ENCODE data around the gene CEP104. TPM values are rescaled to one million over a fixed set of nuclear protein-coding genes. Genes with fewer than 3 reads are reported as not detected.

Gene CEP104
- total and polyA plus RNA-seq, 8 donors, result 32.5 to 49.5 (median 35.3) TPM

DNA sequence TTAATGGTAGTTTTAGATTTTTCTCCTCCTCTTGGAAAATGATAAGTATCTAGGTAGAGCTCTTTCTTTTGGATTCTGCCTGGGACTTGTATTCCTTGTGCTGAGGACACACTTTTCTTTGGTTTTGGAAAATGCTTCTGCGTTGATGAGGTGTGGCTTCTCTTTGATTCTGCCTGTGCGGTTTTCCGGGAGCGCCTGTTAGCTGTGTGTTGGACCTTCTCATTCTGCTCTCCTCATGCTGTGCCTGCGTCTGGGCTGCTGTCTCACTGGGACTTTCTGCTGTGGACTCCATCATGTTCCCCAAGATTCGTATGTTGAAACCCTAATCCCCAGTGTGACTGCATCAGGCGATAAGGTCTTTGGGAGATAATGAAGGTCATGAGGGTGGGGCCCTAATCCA is 22.1 kb upstream of the CEP104 start:
- H3K27me3 ChIP-seq, result no peaks in the 10 kb centered on the region
- no peak overlapping the region for H3K27ac ChIP-seq
- TF ChIP-seq, protein P1, sequence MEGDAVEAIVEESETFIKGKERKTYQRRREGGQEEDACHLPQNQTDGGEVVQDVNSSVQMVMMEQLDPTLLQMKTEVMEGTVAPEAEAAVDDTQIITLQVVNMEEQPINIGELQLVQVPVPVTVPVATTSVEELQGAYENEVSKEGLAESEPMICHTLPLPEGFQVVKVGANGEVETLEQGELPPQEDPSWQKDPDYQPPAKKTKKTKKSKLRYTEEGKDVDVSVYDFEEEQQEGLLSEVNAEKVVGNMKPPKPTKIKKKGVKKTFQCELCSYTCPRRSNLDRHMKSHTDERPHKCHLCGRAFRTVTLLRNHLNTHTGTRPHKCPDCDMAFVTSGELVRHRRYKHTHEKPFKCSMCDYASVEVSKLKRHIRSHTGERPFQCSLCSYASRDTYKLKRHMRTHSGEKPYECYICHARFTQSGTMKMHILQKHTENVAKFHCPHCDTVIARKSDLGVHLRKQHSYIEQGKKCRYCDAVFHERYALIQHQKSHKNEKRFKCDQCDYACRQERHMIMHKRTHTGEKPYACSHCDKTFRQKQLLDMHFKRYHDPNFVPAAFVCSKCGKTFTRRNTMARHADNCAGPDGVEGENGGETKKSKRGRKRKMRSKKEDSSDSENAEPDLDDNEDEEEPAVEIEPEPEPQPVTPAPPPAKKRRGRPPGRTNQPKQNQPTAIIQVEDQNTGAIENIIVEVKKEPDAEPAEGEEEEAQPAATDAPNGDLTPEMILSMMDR (IDR thresholded peaks at IDR 0.05), result no peak
- peaks cover 0 to 16% of the 10 kb centered on the region in 2 donors for H3K9me3 ChIP-seq
- H3K36me3 ChIP-seq, result peaks cover 0 to 72% of the 10 kb centered on the region in 2 donors
- H3K4me1 ChIP-seq, result no peaks in the 10 kb centered on the region
- ATAC-seq, result no peak
- H3K4me3 ChIP-seq, result no peak overlapping the region
- peak in 1 of 4 donors; percentile 7 for DNase-seq
- intact Hi-C loops (cut with DNase I), result no loop called here

- Histone ChIP-seq H3K4me1 (no peaks in the 10 kb centered on the region), H3K27me3 (no peaks in the 10 kb centered on the region), H3K9me3 (peaks cover 0 to 16% of the 10 kb centered on the region in 2 donors), H3K27ac (no peak overlapping the region), H3K4me3 (no peak overlapping the region), H3K36me3 (peaks cover 0 to 80% of the 10 kb centered on the region in 2 donors)
- peak in 1 of 4 donors; percentile 55 for DNase-seq
- no peak for ATAC-seq
- intact Hi-C loops (cut with DNase I), result no loop called here
- TF ChIP-seq, protein P1 (IDR thresholded peaks at IDR 0.05), result no peak
Observed at GRCh38 chr1:3876716-3877115, 19.7 kb upstream of the CEP104 start.

- H3K9me3 ChIP-seq, result peaks cover 0 to 16% of the 10 kb centered on the region in 2 donors
- peaks cover 0 to 84% of the 10 kb centered on the region in 2 donors for H3K36me3 ChIP-seq
- no peaks in the 10 kb centered on the region for H3K27me3 ChIP-seq
- no peaks in the 10 kb centered on the region for H3K4me1 ChIP-seq
- ATAC-seq (no peak), DNase-seq (peak in 1 of 4 donors; percentile 19)
- TF ChIP-seq, protein P1 (IDR thresholded peaks at IDR 0.05), result no peak
- intact Hi-C loops (cut with DNase I), result no loop called here
- H3K4me3 ChIP-seq, result no peak overlapping the region
- no peak overlapping the region for H3K27ac ChIP-seq
Observed at GRCh38 chr1:3874736-3875135, 17.7 kb upstream of the CEP104 start.

DNA sequence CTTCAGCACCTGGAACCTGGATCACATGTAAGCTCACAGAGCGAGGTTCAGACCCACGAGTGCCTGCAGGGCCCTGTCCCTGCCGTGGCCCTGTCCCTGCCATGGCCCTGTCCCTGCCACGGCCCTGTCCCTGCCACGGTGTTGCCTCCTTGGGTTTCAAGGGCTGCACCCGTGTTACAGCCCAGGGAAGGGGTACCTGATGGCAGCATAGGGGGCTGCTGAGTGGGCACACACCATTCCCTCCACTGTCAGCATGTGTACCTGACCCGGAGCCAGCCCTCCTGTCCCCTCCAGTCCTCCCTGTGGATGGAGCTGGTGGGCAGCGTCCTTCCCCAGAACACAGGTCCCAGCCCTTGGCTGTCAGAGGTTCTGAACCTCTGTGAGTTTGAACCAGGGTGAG is 15.5 kb upstream of the CEP104 start:
- H3K4me3 ChIP-seq, result no peak overlapping the region
- TF ChIP-seq, protein P1 (IDR thresholded peaks at IDR 0.05), result no peak
- ATAC-seq (no peak), DNase-seq (peak in 1 of 4 donors; percentile 50)
- no peaks in the 10 kb centered on the region for H3K27me3 ChIP-seq
- intact Hi-C loops (cut with DNase I), result no loop called here
- no peaks in the 10 kb centered on the region for H3K4me1 ChIP-seq
- no peaks in the 10 kb centered on the region for H3K9me3 ChIP-seq
- H3K36me3 ChIP-seq, result peaks cover 0 to 82% of the 10 kb centered on the region in 2 donors
- H3K27ac ChIP-seq, result no peak overlapping the region

- H3K27ac ChIP-seq, result no peak overlapping the region
- no peak overlapping the region for H3K4me3 ChIP-seq
- ATAC-seq, result no peak
- DNase-seq, result peak in 1 of 4 donors; percentile 37
- no peaks in the 10 kb centered on the region for H3K4me1 ChIP-seq
- H3K9me3 ChIP-seq, result no peaks in the 10 kb centered on the region
- H3K36me3 ChIP-seq, result peaks cover 0 to 84% of the 10 kb centered on the region in 2 donors
- intact Hi-C loops (cut with DNase I), result no loop called here
- TF ChIP-seq, protein P1 (IDR thresholded peaks at IDR 0.05), result no peak
- H3K27me3 ChIP-seq, result no peaks in the 10 kb centered on the region
Observed at GRCh38 chr1:3871451-3871805, 14.4 kb upstream of the CEP104 start.
